ENCODE measurements around the gene PLCL1.
"Not testable (repeated sequence)": the region's sequence is repeated elsewhere in the genome, so short reads cannot be mapped to it uniquely, and the experiment has no call there.

The PLCL1 gene

GRCh38 chr2:198178766-198179165 lies 374.4 kb downstream of the PLCL1 start:
- DNase-seq (ENCODE audit: low read depth), result no peak

DNA sequence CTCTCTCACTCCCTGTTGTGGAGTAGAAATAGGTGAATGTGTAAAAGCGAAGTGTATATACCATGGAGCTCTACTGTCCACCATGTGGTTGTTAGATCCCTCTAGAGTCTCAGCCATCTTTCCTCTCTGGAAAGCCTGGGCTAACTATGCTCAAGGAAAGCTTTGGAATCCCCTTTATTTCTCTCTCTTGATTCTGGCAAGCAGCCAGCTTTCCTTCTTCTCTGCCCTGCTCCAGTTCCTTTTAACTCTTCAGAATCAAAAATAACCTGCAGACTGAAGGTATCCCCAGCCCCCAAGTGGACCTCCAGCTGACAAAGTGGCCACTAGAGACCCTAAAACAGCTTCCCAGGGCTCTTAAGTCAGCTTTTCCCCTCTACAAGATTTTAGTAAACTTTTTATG lies 381.9 kb downstream of the PLCL1 start:
- DNase-seq (ENCODE audit: low read depth), result no peak

DNA sequence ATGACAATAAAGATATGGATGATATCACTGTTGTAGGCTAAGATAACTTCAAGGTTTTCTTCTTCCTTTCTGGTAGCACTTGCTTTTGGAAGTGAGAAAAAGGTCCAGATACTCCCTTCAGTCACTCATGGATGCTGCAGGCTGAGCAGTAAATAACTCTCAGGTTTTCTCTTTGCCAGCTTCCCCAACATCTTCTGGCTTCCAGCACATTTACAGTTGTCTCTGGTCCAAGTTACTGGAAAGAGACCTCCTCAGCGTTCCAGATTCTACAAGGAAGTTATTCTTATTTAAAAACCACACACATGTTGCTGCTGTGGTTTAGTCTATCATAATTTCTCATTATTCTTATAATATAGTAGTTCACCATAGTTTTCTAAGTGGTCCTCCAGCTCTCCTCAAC lies 383.4 kb downstream of the PLCL1 start:
- no peak for DNase-seq (ENCODE audit: low read depth)

DNA sequence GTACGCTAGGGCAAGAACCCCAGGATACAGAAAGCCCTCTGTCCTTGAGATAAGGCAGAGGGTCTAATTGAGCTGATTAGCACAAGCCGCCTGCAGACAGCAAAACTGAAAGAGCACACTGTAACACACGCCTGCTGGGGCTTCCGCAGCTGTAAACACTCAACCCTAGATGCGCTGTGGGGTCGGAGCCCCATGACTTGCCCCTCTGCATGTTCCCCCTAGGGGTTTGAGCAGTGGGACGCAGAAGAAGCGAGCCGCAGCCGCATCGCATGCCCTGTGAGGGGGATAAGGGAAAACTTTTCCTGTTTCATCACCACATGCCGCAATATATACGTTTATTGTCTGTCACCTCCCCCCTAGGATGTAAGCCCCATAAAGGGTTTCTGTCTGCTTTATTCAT lies 384.6 kb downstream of the PLCL1 start:
- DNase-seq (ENCODE audit: low read depth), result no peak

DNA sequence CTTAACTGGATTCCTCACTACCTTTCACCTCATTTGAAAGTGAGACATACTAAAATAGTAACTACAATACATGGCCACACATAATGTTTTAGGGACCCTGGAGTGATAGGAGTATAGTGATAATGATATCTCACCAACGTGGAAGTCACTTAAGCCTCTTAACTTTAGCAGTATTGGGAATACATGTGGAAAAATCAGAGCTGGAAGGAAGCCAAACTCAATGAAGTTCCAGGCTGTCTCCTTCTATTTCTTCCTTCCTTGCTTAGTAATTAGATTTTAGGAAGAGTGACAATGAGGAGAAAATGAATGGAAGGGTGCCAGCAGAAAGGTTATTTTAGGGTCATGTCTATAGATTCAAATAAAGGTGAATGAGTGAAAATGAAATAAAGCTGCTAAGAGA lies 387.3 kb downstream of the PLCL1 start:
- DNase-seq (ENCODE audit: low read depth), result no peak

- DNase-seq (ENCODE audit: low read depth), result not testable (repeated sequence)
Measured at GRCh38 chr2:198196556-198196955, 392.2 kb downstream of the PLCL1 start.

Measured in stimulated activated CD4-positive, alpha-beta T cell treated with anti-CD3 and anti-CD28 coated beads, Interleukin-2, amount 100 ng/mL, for 4 hours (primary cell).